ENCODE measurements around the gene CCT8L2.
A peak's percentile ranks its signal among the peaks of the same experiment; 100 is the strongest.
"Not testable (repeated sequence)": the region's sequence is repeated elsewhere in the genome, so short reads cannot be mapped to it uniquely, and the experiment has no call there.

The CCT8L2 gene

GRCh38 chr22:16592710-16593109 is at the start of gene CCT8L2:
Gene CCT8L2 (minus strand): TSS chr22:16592810. CDS start chr22:16592550, 260 bp downstream.
- not testable (repeated sequence) for DNase-seq (ENCODE audit: low spot score)

- not testable (repeated sequence) for DNase-seq (ENCODE audit: low spot score)
These were observed 42.8 kb upstream of the CCT8L2 start for GRCh38 chr22:16635442-16635841.

- DNase-seq (ENCODE audit: low spot score): not testable (repeated sequence)
These were observed 41.5 kb upstream of the CCT8L2 start for GRCh38 chr22:16634092-16634491.

- DNase-seq (ENCODE audit: low spot score): not testable (repeated sequence)
These were observed 35.9 kb upstream of the CCT8L2 start for GRCh38 chr22:16628476-16628875.

- not testable (repeated sequence) for DNase-seq (ENCODE audit: low spot score)
These were observed 32.4 kb upstream of the CCT8L2 start for GRCh38 chr22:16625018-16625417.

GRCh38 chr22:16623595-16623994 is 31.0 kb upstream of the CCT8L2 start:
- DNase-seq (ENCODE audit: low spot score): not testable (repeated sequence)

GRCh38 chr22:16617516-16617915 is 24.9 kb upstream of the CCT8L2 start:
- DNase-seq (ENCODE audit: low spot score): not testable (repeated sequence)

GRCh38 chr22:16616390-16616938 is 23.9 kb upstream of the CCT8L2 start:
- DNase-seq (ENCODE audit: low spot score): not testable (repeated sequence)

- not testable (repeated sequence) for DNase-seq (ENCODE audit: low spot score)
These were observed 23.1 kb upstream of the CCT8L2 start for GRCh38 chr22:16615606-16616245.

GRCh38 chr22:16609548-16610261 is 17.1 kb upstream of the CCT8L2 start:
- DNase-seq (ENCODE audit: low spot score): no peak

- DNase-seq (ENCODE audit: low spot score): no peak
These were observed 16.3 kb upstream of the CCT8L2 start for GRCh38 chr22:16608931-16609330.

GRCh38 chr22:16604257-16604998 is 11.8 kb upstream of the CCT8L2 start:
- DNase-seq (ENCODE audit: low spot score): not testable (repeated sequence)

- DNase-seq (ENCODE audit: low spot score): not testable (repeated sequence)
These were observed 11.2 kb upstream of the CCT8L2 start for GRCh38 chr22:16603770-16604242.

- DNase-seq (ENCODE audit: low spot score): no peak
These were observed 10.8 kb upstream of the CCT8L2 start for GRCh38 chr22:16603448-16603768.

GRCh38 chr22:16602728-16603447 is 10.3 kb upstream of the CCT8L2 start:
- not testable (repeated sequence) for DNase-seq (ENCODE audit: low spot score)

- DNase-seq (ENCODE audit: low spot score): not testable (repeated sequence)
These were observed 9.7 kb upstream of the CCT8L2 start for GRCh38 chr22:16602224-16602727.

- peak; percentile 5 for DNase-seq (ENCODE audit: low spot score)
These were observed 9.0 kb upstream of the CCT8L2 start for GRCh38 chr22:16601437-16602223.

GRCh38 chr22:16600644-16601436 is 8.2 kb upstream of the CCT8L2 start:
- not testable (repeated sequence) for DNase-seq (ENCODE audit: low spot score)

GRCh38 chr22:16599648-16600047 is 7.0 kb upstream of the CCT8L2 start:
- DNase-seq (ENCODE audit: low spot score): not testable (repeated sequence)

- DNase-seq (ENCODE audit: low spot score): not testable (repeated sequence)
These were observed 2.6 kb upstream of the CCT8L2 start for GRCh38 chr22:16595251-16595650.

All from NAMALWA (cell line).